GM18507 (cell line): Measurements from ENCODE around the gene IL18BP.
A peak's percentile ranks its signal among the peaks of the same experiment; 100 is the strongest.

Experiments
- DNase-seq: peaks from one replicate; pipeline ENCODE4 v3.0.0; 2011; ENCODE audit warnings: low read depth; ENCODE audit not compliant: insufficient read length; ENCODE audit errors: extremely low spot score
- FAIRE-seq: peaks from 2 replicates; lab custom pipeline; 2011; peaks lifted over from hg19 to GRCh38; lab: Jason Lieb, UNC

IL18BP gene

GRCh38 chr11:71998649-71999310 lies at the start of gene IL18BP:
Gene IL18BP (plus strand): TSS chr11:71998909. CDS start chr11:71999985, 1,076 bp downstream.
- DNase-seq (peak; percentile 51), FAIRE-seq (peak; percentile 79)

GRCh38 chr11:71949034-71949433 lies 49.7 kb upstream of the IL18BP start:
- DNase-seq = no peak
- no peak for FAIRE-seq

- FAIRE-seq (no peak), DNase-seq (no peak)
Measured at GRCh38 chr11:71951741-71952310, 46.9 kb upstream of the IL18BP start.

- DNase-seq (no peak), FAIRE-seq (no peak)
Measured at GRCh38 chr11:71955898-71956456, 42.7 kb upstream of the IL18BP start.

GRCh38 chr11:71962428-71963038 lies 36.2 kb upstream of the IL18BP start:
- peak; percentile 36 for DNase-seq
- peak; percentile 80 for FAIRE-seq

GRCh38 chr11:71963468-71963867 lies 35.2 kb upstream of the IL18BP start:
- FAIRE-seq = no peak
- DNase-seq = no peak

- no peak for DNase-seq
- FAIRE-seq = no peak
Measured at GRCh38 chr11:71964641-71965040, 34.1 kb upstream of the IL18BP start.

GRCh38 chr11:71971680-71972079 lies 27.0 kb upstream of the IL18BP start:
- DNase-seq (no peak), FAIRE-seq (no peak)

- DNase-seq (no peak), FAIRE-seq (no peak)
Measured at GRCh38 chr11:71976551-71976950, 22.2 kb upstream of the IL18BP start.

- FAIRE-seq = no peak
- DNase-seq = no peak
Measured at GRCh38 chr11:71977090-71977489, 21.6 kb upstream of the IL18BP start.

GRCh38 chr11:71977743-71978418 lies 20.8 kb upstream of the IL18BP start:
- DNase-seq (peak; percentile 33), FAIRE-seq (peak; percentile 66)

- FAIRE-seq = no peak
Measured at GRCh38 chr11:71979094-71979493, 19.6 kb upstream of the IL18BP start.

GRCh38 chr11:71979602-71980001 lies 19.1 kb upstream of the IL18BP start:
- no peak for FAIRE-seq

More at GRCh38 chr11:71979094-71979493, 19.6 kb upstream of the IL18BP start:
- DNase-seq = no peak

GRCh38 chr11:71986131-71986530 lies 12.6 kb upstream of the IL18BP start:
- no peak for DNase-seq
- peak; percentile 77 for FAIRE-seq

More at GRCh38 chr11:71979602-71980001, 19.1 kb upstream of the IL18BP start:
- no peak for DNase-seq

- DNase-seq = no peak
- FAIRE-seq = no peak
Measured at GRCh38 chr11:71987521-71987920, 11.2 kb upstream of the IL18BP start.

- DNase-seq (no peak), FAIRE-seq (no peak)
Measured at GRCh38 chr11:71988050-71988449, 10.7 kb upstream of the IL18BP start.

- no peak for FAIRE-seq
- no peak for DNase-seq
Measured at GRCh38 chr11:71990701-71991100, 8.0 kb upstream of the IL18BP start.

GRCh38 chr11:71991494-71991893 lies 7.2 kb upstream of the IL18BP start:
- peak; percentile 86 for FAIRE-seq
- no peak for DNase-seq

GRCh38 chr11:71992136-71992730 lies 6.5 kb upstream of the IL18BP start:
- FAIRE-seq (peak; percentile 42), DNase-seq (no peak)

GRCh38 chr11:71994786-71995185 lies 3.9 kb upstream of the IL18BP start:
- DNase-seq (no peak), FAIRE-seq (no peak)
